ENCODE data around the gene OR2F2. TPM values are rescaled to one million over a fixed set of nuclear protein-coding genes. Genes with fewer than 3 reads are reported as not detected.
A peak's percentile ranks its signal among the peaks of the same experiment; 100 is the strongest.

The OR2F2 gene
- total RNA-seq, 2 experiments from 2014 or later, result not detected

GRCh38 chr7:143901668-143902331 is 33.2 kb upstream of the OR2F2 start, which contains the start of gene TCAF1:
TCAF1 (minus strand) TSS chr7:143902176; CDS start chr7:143876608, 25,568 bp downstream.
- POLR2A ChIA-PET, result interaction anchor here (0.5 to 1.4 kb wide), 6 partner anchors 9 to 486 kb away, joined by 3 to 5 read pairs (median 4); no protein-coding TSS in a partner anchor
- no TSS peak for BruUV-seq (replicated peaks)

GRCh38 chr7:143902332-143902899 is 32.6 kb upstream of the OR2F2 start:
- Histone ChIP-seq H2AFZ (ENCODE audit: low read length) (peak overlapping the region; percentile 82; the same call in 1 of the 2 replicates), H3K27ac (ENCODE audit: low read depth, low read length, poor library complexity, severe bottlenecking) (no peak overlapping the region), H3K4me2 (ENCODE audit: low read length) (peak overlapping the region; percentile 71; the same call in 1 of the 2 replicates), H3K9me2 (ENCODE audit: insufficient read depth, low read length) (no peaks in the 10 kb centered on the region), H3K4me3 (ENCODE audit: low read depth, low read length, poor library complexity, severe bottlenecking) (peak overlapping the region; percentile 69), H3K4me1 (ENCODE audit: insufficient read depth, low read length, poor library complexity, severe bottlenecking) (no peaks in the 10 kb centered on the region), H4K20me1 (ENCODE audit: insufficient read depth, low read length) (no peaks in the 10 kb centered on the region), H3K9me3 (ENCODE audit: low read length) (no peaks in the 10 kb centered on the region), H3K79me2 (ENCODE audit: insufficient read depth, low read depth, low read length) (no peaks in the 10 kb centered on the region), H3K36me3 (ENCODE audit: insufficient read depth, low read length) (no peaks in the 10 kb centered on the region)
- intact Hi-C loops (cut with micrococcal nuclease; ENCODE audit: unreplicated experiment), result no loop called here
- no peak for TF ChIP-seq EZH2phosphoT487 (IDR thresholded peaks at IDR 0.05; ENCODE audit: borderline replicate concordance, low read depth, low read length)
- TF ChIP-seq CTCF (conservative IDR thresholded peaks at IDR 0.05; ENCODE audit: low read length), result no peak
- ChIA-PET CTCF (ENCODE audit: unreplicated experiment) (no interaction called here), POLR2A (interaction anchor here (0.5 to 1.4 kb wide), 4 partner anchors 8 to 485 kb away, joined by 4 to 5 read pairs (median 4); no protein-coding TSS in a partner anchor)
- DNase-seq (ENCODE audit: low spot score), result no peak
- no TSS peak for BruUV-seq (replicated peaks)

More at GRCh38 chr7:143901668-143902331, 33.2 kb upstream of the OR2F2 start, which contains the start of gene TCAF1:
- intact Hi-C loops (cut with micrococcal nuclease; ENCODE audit: unreplicated experiment), result no loop called here
- peak within 1 kb of the TSS; percentile 82 for H2AFZ ChIP-seq (ENCODE audit: low read length)
- H3K4me3 ChIP-seq (ENCODE audit: low read depth, low read length, poor library complexity, severe bottlenecking), result peak within 1 kb of the TSS; percentile 69
- no peaks in the 10 kb centered on the region for H3K9me3 ChIP-seq (ENCODE audit: low read length)
- peak; percentile 60 for TF ChIP-seq CTCF (conservative IDR thresholded peaks at IDR 0.05; ENCODE audit: low read length)
- TF ChIP-seq EZH2phosphoT487 (IDR thresholded peaks at IDR 0.05; ENCODE audit: borderline replicate concordance, low read depth, low read length), result no peak
- no peaks in the 10 kb centered on the region for H3K79me2 ChIP-seq (ENCODE audit: insufficient read depth, low read depth, low read length)
- H3K4me1 ChIP-seq (ENCODE audit: insufficient read depth, low read length, poor library complexity, severe bottlenecking), result no peaks in the 10 kb centered on the region
- no peaks in the 10 kb centered on the region for H3K9me2 ChIP-seq (ENCODE audit: insufficient read depth, low read length)
- CTCF ChIA-PET (ENCODE audit: unreplicated experiment), result no interaction called here
- no peak within 1 kb of the TSS for H3K27ac ChIP-seq (ENCODE audit: low read depth, low read length, poor library complexity, severe bottlenecking)
- peak; percentile 78 for DNase-seq (ENCODE audit: low spot score)
- H4K20me1 ChIP-seq (ENCODE audit: insufficient read depth, low read length), result no peaks in the 10 kb centered on the region
- peak within 1 kb of the TSS; percentile 71 for H3K4me2 ChIP-seq (ENCODE audit: low read length)
- no peaks in the 10 kb centered on the region for H3K36me3 ChIP-seq (ENCODE audit: insufficient read depth, low read length)

GRCh38 chr7:143905509-143905908 is 29.5 kb upstream of the OR2F2 start:
- H3K9me2 ChIP-seq (ENCODE audit: insufficient read depth, low read length), result no peaks in the 10 kb centered on the region
- no peak overlapping the region for H3K4me3 ChIP-seq (ENCODE audit: low read depth, low read length, poor library complexity, severe bottlenecking)
- H2AFZ ChIP-seq (ENCODE audit: low read length), result no peak overlapping the region
- H3K27ac ChIP-seq (ENCODE audit: low read depth, low read length, poor library complexity, severe bottlenecking), result no peak overlapping the region
- DNase-seq (ENCODE audit: low spot score), result no peak
- H3K4me1 ChIP-seq (ENCODE audit: insufficient read depth, low read length, poor library complexity, severe bottlenecking), result no peaks in the 10 kb centered on the region
- ChIA-PET CTCF (ENCODE audit: unreplicated experiment) (no interaction called here), POLR2A (no interaction called here)
- H3K36me3 ChIP-seq (ENCODE audit: insufficient read depth, low read length), result no peaks in the 10 kb centered on the region
- BruUV-seq (replicated peaks), result no TSS peak
- intact Hi-C loops (cut with micrococcal nuclease; ENCODE audit: unreplicated experiment), result no loop called here
- H4K20me1 ChIP-seq (ENCODE audit: insufficient read depth, low read length), result no peaks in the 10 kb centered on the region
- no peaks in the 10 kb centered on the region for H3K9me3 ChIP-seq (ENCODE audit: low read length)
- H3K79me2 ChIP-seq (ENCODE audit: insufficient read depth, low read depth, low read length), result no peaks in the 10 kb centered on the region
- TF ChIP-seq EZH2phosphoT487 (IDR thresholded peaks at IDR 0.05; ENCODE audit: borderline replicate concordance, low read depth, low read length) (no peak), CTCF (conservative IDR thresholded peaks at IDR 0.05; ENCODE audit: low read length) (no peak)
- no peak overlapping the region for H3K4me2 ChIP-seq (ENCODE audit: low read length)

Measured in OCI-LY7 (cell line).